ENCODE data around the gene LPCAT2. TPM values are rescaled to one million over a fixed set of nuclear protein-coding genes. Genes with fewer than 3 reads are reported as not detected.

LPCAT2 gene
- total RNA-seq, 2 experiments from 2014 or later, result 0.16 TPM; not detected in 1

GRCh38 chr16:55499281-55499680 is 9.6 kb upstream of the LPCAT2 start:
- ChIA-PET POLR2A (no interaction called here), CTCF (no interaction called here)
- H3K4me3 Mint-ChIP-seq, result no peak overlapping the region
- DNase-seq (no peak), ATAC-seq (no peak)
- H3K9me3 Mint-ChIP-seq, result no peaks in the 10 kb centered on the region
- H3K36me3 Mint-ChIP-seq (ENCODE audit: low read depth), result no peaks in the 10 kb centered on the region
- peaks cover 6% of the 10 kb centered on the region for H3K4me1 Mint-ChIP-seq (ENCODE audit: low read depth)
- peaks cover 1% of the 10 kb centered on the region for H3K27me3 Mint-ChIP-seq
- intact Hi-C loops (cut with micrococcal nuclease), result no loop called here
- no peak overlapping the region for H3K27ac Mint-ChIP-seq
- TF ChIP-seq CTCF (IDR thresholded peaks at IDR 0.05), result no peak

- CTCF ChIA-PET, result no interaction called here
- peaks cover 1% of the 10 kb centered on the region for H3K27me3 Mint-ChIP-seq
- TF ChIP-seq CTCF (IDR thresholded peaks at IDR 0.05), result no peak
- DNase-seq, result peak; percentile 52
- no peaks in the 10 kb centered on the region for H3K36me3 Mint-ChIP-seq (ENCODE audit: low read depth)
- no peak overlapping the region for H3K27ac Mint-ChIP-seq
- ATAC-seq, result peak; percentile 64
- no peaks in the 10 kb centered on the region for H3K9me3 Mint-ChIP-seq
- H3K4me1 Mint-ChIP-seq (ENCODE audit: low read depth), result peaks cover 6% of the 10 kb centered on the region
- POLR2A ChIA-PET, result no interaction called here
- no peak overlapping the region for H3K4me3 Mint-ChIP-seq
- intact Hi-C loops (cut with micrococcal nuclease), result no loop called here
Measured at GRCh38 chr16:55499951-55500529, 8.8 kb upstream of the LPCAT2 start.

GRCh38 chr16:55500530-55501011 is 8.3 kb upstream of the LPCAT2 start:
- ChIA-PET POLR2A (no interaction called here), CTCF (interaction anchor here (0.7 kb wide), 1 partner anchor 30 kb away, joined by 3 read pairs; no protein-coding TSS in a partner anchor)
- Mint-ChIP-seq H3K36me3 (ENCODE audit: low read depth) (no peaks in the 10 kb centered on the region), H3K9me3 (no peaks in the 10 kb centered on the region), H3K27me3 (peaks cover 1% of the 10 kb centered on the region), H3K4me3 (no peak overlapping the region), H3K27ac (no peak overlapping the region), H3K4me1 (ENCODE audit: low read depth) (peaks cover 6% of the 10 kb centered on the region)
- no peak for TF ChIP-seq CTCF (IDR thresholded peaks at IDR 0.05)
- DNase-seq, result no peak
- intact Hi-C loops (cut with micrococcal nuclease), result no loop called here
- no peak for ATAC-seq

- no peak for ATAC-seq
- Mint-ChIP-seq H3K4me1 (ENCODE audit: low read depth) (peaks cover 6% of the 10 kb centered on the region), H3K27ac (no peak overlapping the region), H3K36me3 (ENCODE audit: low read depth) (no peaks in the 10 kb centered on the region), H3K4me3 (no peak overlapping the region), H3K27me3 (peaks cover 1% of the 10 kb centered on the region), H3K9me3 (no peaks in the 10 kb centered on the region)
- CTCF ChIA-PET, result interaction anchor here (1.0 to 1.7 kb wide), 3 partner anchors 30 to 816 kb away, joined by 3 to 9 read pairs (median 3); no protein-coding TSS in a partner anchor
- POLR2A ChIA-PET, result no interaction called here
- TF ChIP-seq CTCF (IDR thresholded peaks at IDR 0.05), result no peak
- intact Hi-C loops (cut with micrococcal nuclease), result no loop called here
- DNase-seq, result no peak
Measured at GRCh38 chr16:55501549-55502322, 7.1 kb upstream of the LPCAT2 start.

- H3K36me3 Mint-ChIP-seq (ENCODE audit: low read depth), result no peaks in the 10 kb centered on the region
- TF ChIP-seq CTCF (IDR thresholded peaks at IDR 0.05), result no peak
- H3K4me1 Mint-ChIP-seq (ENCODE audit: low read depth), result peaks cover 6% of the 10 kb centered on the region
- no peak overlapping the region for H3K4me3 Mint-ChIP-seq
- H3K27me3 Mint-ChIP-seq, result peaks cover under 1% of the 10 kb centered on the region
- DNase-seq (no peak), ATAC-seq (no peak)
- ChIA-PET CTCF (interaction anchor here (1.0 to 1.7 kb wide), 3 partner anchors 31 to 815 kb away, joined by 3 to 9 read pairs (median 3); no protein-coding TSS in a partner anchor), POLR2A (interaction anchor here (0.8 kb wide), 1 partner anchor 10 kb away, joined by 3 read pairs; no protein-coding TSS in a partner anchor)
- intact Hi-C loops (cut with micrococcal nuclease), result no loop called here
- H3K27ac Mint-ChIP-seq, result no peak overlapping the region
- H3K9me3 Mint-ChIP-seq, result no peaks in the 10 kb centered on the region
Measured at GRCh38 chr16:55502801-55503366, 6.0 kb upstream of the LPCAT2 start.
